Measurements from ENCODE around the gene MTHFD2L. TPM values are rescaled to one million over a fixed set of nuclear protein-coding genes. Genes with fewer than 3 reads are reported as not detected.
"Not testable (repeated sequence)": the region's sequence is repeated elsewhere in the genome, so short reads cannot be mapped to it uniquely, and the experiment has no call there.

MTHFD2L gene
- total RNA-seq, 1 experiment from 2014 or later: 11.6 TPM

GRCh38 chr4:74127745-74128144 lies 30.2 kb upstream of the MTHFD2L start:
- in situ Hi-C loops (cut with HindIII; ENCODE audit: low pct_unique_long_range_greater_than_20kb, low sequenced_read_pairs): no loop called here
- DNase-seq (ENCODE audit: low read depth): no peak

GRCh38 chr4:74130843-74131242 lies 27.1 kb upstream of the MTHFD2L start:
- DNase-seq (ENCODE audit: low read depth); in situ Hi-C loops (cut with HindIII; ENCODE audit: low pct_unique_long_range_greater_than_20kb, low sequenced_read_pairs): not testable (repeated sequence)

GRCh38 chr4:74132188-74132587 lies 25.7 kb upstream of the MTHFD2L start:
- DNase-seq (ENCODE audit: low read depth); in situ Hi-C loops (cut with HindIII; ENCODE audit: low pct_unique_long_range_greater_than_20kb, low sequenced_read_pairs): not testable (repeated sequence)

- DNase-seq (ENCODE audit: low read depth): no peak
- in situ Hi-C loops (cut with HindIII; ENCODE audit: low pct_unique_long_range_greater_than_20kb, low sequenced_read_pairs): no loop called here
Measured at GRCh38 chr4:74132944-74133343, 25.0 kb upstream of the MTHFD2L start.

GRCh38 chr4:74133786-74134499 lies 24.0 kb upstream of the MTHFD2L start:
- in situ Hi-C loops (cut with HindIII; ENCODE audit: low pct_unique_long_range_greater_than_20kb, low sequenced_read_pairs): no loop called here
- peak; percentile 66 for DNase-seq (ENCODE audit: low read depth)

- DNase-seq (ENCODE audit: low read depth): no peak
- in situ Hi-C loops (cut with HindIII; ENCODE audit: low pct_unique_long_range_greater_than_20kb, low sequenced_read_pairs): no loop called here
Measured at GRCh38 chr4:74134500-74134852, 23.4 kb upstream of the MTHFD2L start.

GRCh38 chr4:74146581-74147129 lies 11.3 kb upstream of the MTHFD2L start:
- in situ Hi-C loops (cut with HindIII; ENCODE audit: low pct_unique_long_range_greater_than_20kb, low sequenced_read_pairs): no loop called here
- no peak for DNase-seq (ENCODE audit: low read depth)

GRCh38 chr4:74148205-74148604 lies 9.7 kb upstream of the MTHFD2L start:
- no peak for DNase-seq (ENCODE audit: low read depth)
- in situ Hi-C loops (cut with HindIII; ENCODE audit: low pct_unique_long_range_greater_than_20kb, low sequenced_read_pairs): no loop called here

GRCh38 chr4:74152836-74153235 lies 5.1 kb upstream of the MTHFD2L start:
- in situ Hi-C loops (cut with HindIII; ENCODE audit: low pct_unique_long_range_greater_than_20kb, low sequenced_read_pairs): no loop called here
- no peak for DNase-seq (ENCODE audit: low read depth)

- no peak for DNase-seq (ENCODE audit: low read depth)
- in situ Hi-C loops (cut with HindIII; ENCODE audit: low pct_unique_long_range_greater_than_20kb, low sequenced_read_pairs): no loop called here
Measured at GRCh38 chr4:74156521-74156920, 1.4 kb upstream of the MTHFD2L start.

- in situ Hi-C loops (cut with HindIII; ENCODE audit: low pct_unique_long_range_greater_than_20kb, low sequenced_read_pairs): no loop called here
- DNase-seq (ENCODE audit: low read depth): no peak
Measured at GRCh38 chr4:74157154-74157553, 764 bp upstream of the MTHFD2L start.

GRCh38 chr4:74158466-74159142 lies 686 bp downstream of the MTHFD2L start:
- in situ Hi-C loops (cut with HindIII; ENCODE audit: low pct_unique_long_range_greater_than_20kb, low sequenced_read_pairs): no loop called here
- DNase-seq (ENCODE audit: low read depth): peak; percentile 18

- in situ Hi-C loops (cut with HindIII; ENCODE audit: low pct_unique_long_range_greater_than_20kb, low sequenced_read_pairs): no loop called here
- no peak for DNase-seq (ENCODE audit: low read depth)
Measured at GRCh38 chr4:74159143-74159709, 1.3 kb downstream of the MTHFD2L start.

- in situ Hi-C loops (cut with HindIII; ENCODE audit: low pct_unique_long_range_greater_than_20kb, low sequenced_read_pairs): no loop called here
- DNase-seq (ENCODE audit: low read depth): no peak
Measured at GRCh38 chr4:74161666-74162450, 3.9 kb downstream of the MTHFD2L start.

GRCh38 chr4:74166135-74166534 lies 8.2 kb downstream of the MTHFD2L start:
- no peak for DNase-seq (ENCODE audit: low read depth)
- in situ Hi-C loops (cut with HindIII; ENCODE audit: low pct_unique_long_range_greater_than_20kb, low sequenced_read_pairs): no loop called here

- in situ Hi-C loops (cut with HindIII; ENCODE audit: low pct_unique_long_range_greater_than_20kb, low sequenced_read_pairs): no loop called here
Measured at GRCh38 chr4:74166818-74167217, 8.9 kb downstream of the MTHFD2L start.

GRCh38 chr4:74167585-74167984 lies 9.7 kb downstream of the MTHFD2L start:
- in situ Hi-C loops (cut with HindIII; ENCODE audit: low pct_unique_long_range_greater_than_20kb, low sequenced_read_pairs): no loop called here
- DNase-seq (ENCODE audit: low read depth): no peak

More at GRCh38 chr4:74166818-74167217, 8.9 kb downstream of the MTHFD2L start:
- no peak for DNase-seq (ENCODE audit: low read depth)

GRCh38 chr4:74168841-74169240 lies 10.9 kb downstream of the MTHFD2L start:
- in situ Hi-C loops (cut with HindIII; ENCODE audit: low pct_unique_long_range_greater_than_20kb, low sequenced_read_pairs): no loop called here
- no peak for DNase-seq (ENCODE audit: low read depth)

- no peak for DNase-seq (ENCODE audit: low read depth)
- in situ Hi-C loops (cut with HindIII; ENCODE audit: low pct_unique_long_range_greater_than_20kb, low sequenced_read_pairs): no loop called here
Measured at GRCh38 chr4:74173321-74173720, 15.4 kb downstream of the MTHFD2L start.

All from Caki2 (cell line).